ENCODE measurements around the gene PPP6C. TPM values are rescaled to one million over a fixed set of nuclear protein-coding genes. Genes with fewer than 3 reads are reported as not detected.

PPP6C gene
- total RNA-seq, 1 donor: 28.5 TPM

- no peak for DNase-seq (ENCODE audit: low read depth)
- H3K4me3 ChIP-seq (ENCODE audit: low read depth, low read length): no peak overlapping the region
- TF ChIP-seq CTCF (IDR thresholded peaks at IDR 0.05; ENCODE audit: insufficient read depth, low read length): no peak
These were observed 86.6 kb downstream of the PPP6C start for GRCh38 chr9:125103021-125103420.

- DNase-seq (ENCODE audit: low read depth): no peak
- no peak overlapping the region for H3K4me3 ChIP-seq (ENCODE audit: low read depth, low read length)
- no peak for TF ChIP-seq CTCF (IDR thresholded peaks at IDR 0.05; ENCODE audit: insufficient read depth, low read length)
These were observed 88.8 kb downstream of the PPP6C start for GRCh38 chr9:125100822-125101221.

- no peak for DNase-seq (ENCODE audit: low read depth)
- no peak overlapping the region for H3K4me3 ChIP-seq (ENCODE audit: low read depth, low read length)
- no peak for TF ChIP-seq CTCF (IDR thresholded peaks at IDR 0.05; ENCODE audit: insufficient read depth, low read length)
These were observed 89.8 kb downstream of the PPP6C start for GRCh38 chr9:125099816-125100215.

Other genes starting within 250 kb of the PPP6C start
- 13.9 and 53.1 TPM in 2 replicates for gene GOLGA1, start 248.7 kb downstream of the PPP6C start, total RNA-seq (ENCODE audit: low replicate concordance)
- 7.3 and 14.0 TPM in 2 replicates for gene SCAI, start 46.3 kb downstream of the PPP6C start, total RNA-seq (ENCODE audit: low replicate concordance)
- gene RABEPK, start 10.7 kb upstream of the PPP6C start, total RNA-seq (ENCODE audit: low replicate concordance): 9.2 and 25.2 TPM in 2 replicates
- 126 and 128 TPM in 2 replicates for gene HSPA5, start 51.5 kb upstream of the PPP6C start, total RNA-seq (ENCODE audit: low replicate concordance)
- gene GAPVD1, start 72.0 kb upstream of the PPP6C start, total RNA-seq (ENCODE audit: low replicate concordance): 52.7 and 53.1 TPM in 2 replicates